ENCODE data around the gene APEH. TPM values are rescaled to one million over a fixed set of nuclear protein-coding genes. Genes with fewer than 3 reads are reported as not detected.

Gene APEH
- total and polyA plus RNA-seq, 12 donors, result 18.2 to 140 (median 108) TPM

GRCh38 chr3:49652903-49653415 lies 21.2 kb upstream of the APEH start:
- Histone ChIP-seq H3K4me3 (no peak overlapping the region), H3K4me1 (peaks cover 0 to 22% (median 9%) of the 10 kb centered on the region in 9 donors), H3K27ac (no peak overlapping the region), H3K27me3 (no peaks in the 10 kb centered on the region), H3K9me3 (no peaks in the 10 kb centered on the region), H3K36me3 (peaks cover 0 to 11% (median 0%) of the 10 kb centered on the region in 9 donors)
- TF ChIP-seq CTCF (IDR thresholded peaks at IDR 0.05), result no peak
- intact Hi-C loops (cut with DNase I), result loop anchor here in 1 of 10 donors (5.0 kb wide), 1 partner anchor 96 kb away; no protein-coding TSS in a partner anchor
- no peak for ATAC-seq
- no peak for DNase-seq
- WGBS, 2 donors, result 88 to 90% methylated on average over 21 of the region's 21 CpGs

- ATAC-seq, result no peak
Measured at GRCh38 chr3:49653621-49654020, 20.5 kb upstream of the APEH start.

GRCh38 chr3:49654176-49654825 lies 19.9 kb upstream of the APEH start:
- Histone ChIP-seq H3K9me3 (no peaks in the 10 kb centered on the region), H3K36me3 (peaks cover 0 to 11% (median 0%) of the 10 kb centered on the region in 9 donors), H3K27me3 (no peaks in the 10 kb centered on the region), H3K27ac (no peak overlapping the region), H3K4me1 (peaks cover 0 to 9% (median 0%) of the 10 kb centered on the region in 9 donors), H3K4me3 (no peak overlapping the region)
- DNase-seq (no peak), ATAC-seq (no peak)
- WGBS, 2 donors, result 91 to 93% methylated on average over 17 of the region's 17 CpGs
- no peak for TF ChIP-seq CTCF (IDR thresholded peaks at IDR 0.05)
- intact Hi-C loops (cut with DNase I), result loop anchor here in 1 of 10 donors (5.0 kb wide), 1 partner anchor 97 kb away; no protein-coding TSS in a partner anchor

More at GRCh38 chr3:49653621-49654020, 20.5 kb upstream of the APEH start:
- Histone ChIP-seq H3K4me1 (peaks cover 0 to 15% (median 4%) of the 10 kb centered on the region in 9 donors), H3K27ac (no peak overlapping the region), H3K27me3 (no peaks in the 10 kb centered on the region), H3K9me3 (no peaks in the 10 kb centered on the region), H3K36me3 (peaks cover 0 to 11% (median 0%) of the 10 kb centered on the region in 9 donors), H3K4me3 (no peak overlapping the region)
- no peak for DNase-seq
- intact Hi-C loops (cut with DNase I), result loop anchor here in 1 of 10 donors (5.0 kb wide), 1 partner anchor 96 kb away; no protein-coding TSS in a partner anchor
- WGBS, 2 donors, result 71 to 74% methylated on average over 8 of the region's 8 CpGs
- no peak for TF ChIP-seq CTCF (IDR thresholded peaks at IDR 0.05)

GRCh38 chr3:49654955-49655556 lies 19.1 kb upstream of the APEH start:
- peaks cover 0 to 11% (median 0%) of the 10 kb centered on the region in 9 donors for H3K36me3 ChIP-seq
- no peaks in the 10 kb centered on the region for H3K27me3 ChIP-seq
- WGBS, 2 donors, result 77 to 78% methylated on average over 10 of the region's 10 CpGs
- no peaks in the 10 kb centered on the region for H3K9me3 ChIP-seq
- intact Hi-C loops (cut with DNase I), result loop anchor here in 2 of 10 donors (5.0 kb wide), 2 partner anchors 93 to 98 kb away; no protein-coding TSS in a partner anchor
- no peak for ATAC-seq
- H3K27ac ChIP-seq, result no peak overlapping the region
- no peak for TF ChIP-seq CTCF (IDR thresholded peaks at IDR 0.05)
- no peak for DNase-seq
- no peak overlapping the region for H3K4me3 ChIP-seq
- H3K4me1 ChIP-seq, result peaks cover 0 to under 1% (median 0%) of the 10 kb centered on the region in 9 donors
